Upper lobe of left lung (tissue), 6 donors: ENCODE measurements around the gene CCDC192. TPM values are rescaled to one million over a fixed set of nuclear protein-coding genes. Genes with fewer than 3 reads are reported as not detected.

Experiments used
- ATAC-seq, 2 donors: fragments of 200-7000 bp; cut with Tn5 transposase; one replicate each; pipeline ENCODE4 v1.9.1; 2022; ENCODE audit warnings: mild to moderate bottlenecking in 2 of 2, moderate library complexity in 2 of 2; ENCODE audit not compliant: low FRiP score in 2 of 2
- DNase-seq, 2 donors: peaks; one replicate each; pipeline ENCODE4 v3.0.0-alpha.2; 2019 to 2020
- H3K27ac ChIP-seq, 4 donors: fragments of 200-600 bp; sonication (generic); one replicate each; pipeline ENCODE4 v1.5.1; 2016 to 2019
- H3K27me3 ChIP-seq, 4 donors: fragments of 200-600 bp; sonication (generic); one replicate each; pipeline ENCODE4 v1.5.1; 2017 to 2019
- H3K36me3 ChIP-seq, 4 donors: fragments of 200-600 bp; sonication (generic); one replicate each; pipeline ENCODE4 v1.5.1; 2016 to 2019
- H3K4me1 ChIP-seq, 4 donors: fragments of 200-600 bp; sonication (generic); one replicate each; pipeline ENCODE4 v1.5.1; 2018 to 2019
- H3K4me3 ChIP-seq, 4 donors: fragments of 200-600 bp; sonication (generic); one replicate each; pipeline ENCODE4 v1.5.1; 2017 to 2019; ENCODE audit warnings: mild to moderate bottlenecking in 2 of 4, moderate library complexity in 1 of 4
- H3K9me3 ChIP-seq, 4 donors: fragments of 200-600 bp; sonication (generic); one replicate each; pipeline ENCODE4 v1.5.1; 2018 to 2019
- CTCF ChIP-seq, 6 experiments: fragments of 450-650 bp in 4 of 6; fragments of 200-600 bp in 2 of 6; sonication (generic) in 2 of 6; IDR thresholded peaks; one replicate each; pipeline ENCODE4 v1.5.1; 2016 to 2019; ENCODE audit warnings: antibody characterized with exemption in 6 of 6
- EP300 ChIP-seq, 4 donors: sonication (generic); formaldehyde crosslinking; IDR thresholded peaks; one replicate each; pipeline ENCODE4 v1.5.1; 2017; ENCODE audit warnings: antibody characterized with exemption in 4 of 4, control low read depth in 2 of 4
- POLR2A ChIP-seq, 4 donors: fragments of 450-650 bp; IDR thresholded peaks; one replicate each; pipeline ENCODE4 v1.5.1; 2016 to 2017; ENCODE audit warnings: antibody characterized with exemption in 4 of 4, mild to moderate bottlenecking in 2 of 4
- POLR2AphosphoS5 ChIP-seq, 2 donors: sonication (generic); formaldehyde crosslinking; IDR thresholded peaks; one replicate each; pipeline ENCODE4 v1.5.1; 2017; ENCODE audit warnings: antibody characterized with exemption in 2 of 2
- WGBS, 2 donors: methylation state at CpG; one replicate each; pipeline ENCODE4 v1.1.5; 2017 to 2018; 5-methylcytosine and 5-hydroxymethylcytosine counted together
- total RNA-seq, 6 donors: library from RNA; depleted of rRNA in 4 of 6; stranded (reverse); fragments of >200 nt in 4 of 6; gene quantifications; one replicate each; pipeline versions ENCODE4 v1.1.0 to v1.2.1, GENCODE V29; 2016 to 2021
- donor health status: DM: no; HTN: no; CAD: no; lungs with moderate emphysema.
- donor health status: DM: no; HTN: yes; CAD: no; lungs with severe emphysema.

Gene CCDC192
- total RNA-seq, 6 donors from 2014 or later: 0.76 TPM; not detected in 5

- TF ChIP-seq POLR2AphosphoS5 (IDR thresholded peaks at IDR 0.05) (no peak), EP300 (IDR thresholded peaks at IDR 0.05) (no peak), POLR2A (IDR thresholded peaks at IDR 0.05) (no peak), CTCF (IDR thresholded peaks at IDR 0.05) (no peak)
- H3K4me3 ChIP-seq: no peak overlapping the region
- DNase-seq (no peak), ATAC-seq (no peak)
- whole genome bisulfite sequencing, 2 donors: 93 to 94% methylated on average over 2 of the region's 2 CpGs
- H3K4me1 ChIP-seq: no peaks in the 10 kb centered on the region
- no peaks in the 10 kb centered on the region for H3K9me3 ChIP-seq
- H3K27ac ChIP-seq: peak overlapping the region in 3 of 4 donors; percentile 12 to 67 (median 64)
- no peaks in the 10 kb centered on the region for H3K36me3 ChIP-seq
- H3K27me3 ChIP-seq: no peaks in the 10 kb centered on the region
Observed at GRCh38 chr5:127975961-127976360, 272.8 kb downstream of the CCDC192 start.

- H3K9me3 ChIP-seq: no peaks in the 10 kb centered on the region
- DNase-seq (no peak), ATAC-seq (no peak)
- no peaks in the 10 kb centered on the region for H3K36me3 ChIP-seq
- TF ChIP-seq EP300 (IDR thresholded peaks at IDR 0.05): no peak
- TF ChIP-seq POLR2A (IDR thresholded peaks at IDR 0.05): no peak
- no peak for TF ChIP-seq POLR2AphosphoS5 (IDR thresholded peaks at IDR 0.05)
- no peak for TF ChIP-seq CTCF (IDR thresholded peaks at IDR 0.05)
- WGBS, 2 donors: 78 to 79% methylated on average over 4 of the region's 4 CpGs
- H3K27ac ChIP-seq: peak overlapping the region in 3 of 4 donors; percentile 12 to 67 (median 64)
- H3K4me3 ChIP-seq: no peak overlapping the region
- H3K27me3 ChIP-seq: no peaks in the 10 kb centered on the region
- no peaks in the 10 kb centered on the region for H3K4me1 ChIP-seq
Observed at GRCh38 chr5:127976525-127976924, 273.3 kb downstream of the CCDC192 start.

GRCh38 chr5:127976991-127977717 lies 274.0 kb downstream of the CCDC192 start:
- ATAC-seq (no peak), DNase-seq (no peak)
- no peak for TF ChIP-seq CTCF (IDR thresholded peaks at IDR 0.05)
- no peak for TF ChIP-seq POLR2A (IDR thresholded peaks at IDR 0.05)
- no peak for TF ChIP-seq EP300 (IDR thresholded peaks at IDR 0.05)
- TF ChIP-seq POLR2AphosphoS5 (IDR thresholded peaks at IDR 0.05): no peak
- peak overlapping the region in 2 of 4 donors; percentile 12 to 67 for H3K27ac ChIP-seq
- H3K36me3 ChIP-seq: no peaks in the 10 kb centered on the region
- no peaks in the 10 kb centered on the region for H3K9me3 ChIP-seq
- H3K4me3 ChIP-seq: no peak overlapping the region
- H3K27me3 ChIP-seq: no peaks in the 10 kb centered on the region
- H3K4me1 ChIP-seq: no peaks in the 10 kb centered on the region
- 60 to 76% methylated on average over 5 of the region's 5 CpGs for WGBS, 2 donors

- 94 to 98% methylated on average over 5 of the region's 5 CpGs for WGBS, 2 donors
- ATAC-seq: no peak
- Histone ChIP-seq H3K9me3 (no peaks in the 10 kb centered on the region), H3K4me1 (no peaks in the 10 kb centered on the region), H3K36me3 (no peaks in the 10 kb centered on the region), H3K4me3 (no peak overlapping the region), H3K27ac (no peak overlapping the region), H3K27me3 (no peaks in the 10 kb centered on the region)
- TF ChIP-seq EP300 (IDR thresholded peaks at IDR 0.05): no peak
- TF ChIP-seq POLR2AphosphoS5 (IDR thresholded peaks at IDR 0.05): no peak
- no peak for TF ChIP-seq POLR2A (IDR thresholded peaks at IDR 0.05)
- no peak for TF ChIP-seq CTCF (IDR thresholded peaks at IDR 0.05)
- DNase-seq: no peak
Observed at GRCh38 chr5:127978738-127979300, 275.6 kb downstream of the CCDC192 start.

GRCh38 chr5:127979475-127979874 lies 276.3 kb downstream of the CCDC192 start:
- Histone ChIP-seq H3K4me1 (no peaks in the 10 kb centered on the region), H3K27ac (no peak overlapping the region), H3K9me3 (no peaks in the 10 kb centered on the region), H3K4me3 (no peak overlapping the region), H3K36me3 (no peaks in the 10 kb centered on the region), H3K27me3 (no peaks in the 10 kb centered on the region)
- TF ChIP-seq POLR2A (IDR thresholded peaks at IDR 0.05) (no peak), CTCF (IDR thresholded peaks at IDR 0.05) (no peak), POLR2AphosphoS5 (IDR thresholded peaks at IDR 0.05) (no peak), EP300 (IDR thresholded peaks at IDR 0.05) (no peak)
- ATAC-seq (no peak), DNase-seq (no peak)
